AG09319 (cell line): ENCODE results near the gene MKRN2OS.

Experiments used
- DNase-seq: peaks from one replicate; pipeline ENCODE4 v3.0.0-alpha.2; 2010; ENCODE audit warnings: low read depth; ENCODE audit errors: extremely low read depth
- CTCF ChIP-seq: IDR thresholded peaks from 2 replicates; pipeline ENCODE4 v1.5.1; 2011; ENCODE audit warnings: low read depth, mild to moderate bottlenecking, inconsistent platforms, low read length, moderate library complexity

Gene MKRN2OS

GRCh38 chr3:12541625-12542024 is 3.7 kb downstream of the MKRN2OS start:
- DNase-seq, result no peak
- peak; percentile 3; the same call in 1 of the 2 replicates for TF ChIP-seq CTCF

GRCh38 chr3:12536423-12536822 is 8.9 kb downstream of the MKRN2OS start:
- DNase-seq, result no peak
- peak; percentile 25 for TF ChIP-seq CTCF

- no peak for TF ChIP-seq CTCF
- no peak for DNase-seq
These were observed 13.1 kb downstream of the MKRN2OS start for GRCh38 chr3:12532182-12532581.

GRCh38 chr3:12527757-12528143 is 17.5 kb downstream of the MKRN2OS start:
- TF ChIP-seq CTCF, result no peak
- DNase-seq, result no peak

GRCh38 chr3:12522721-12523120 is 22.6 kb downstream of the MKRN2OS start:
- DNase-seq, result no peak
- no peak for TF ChIP-seq CTCF

GRCh38 chr3:12521010-12521409 is 24.3 kb downstream of the MKRN2OS start:
- DNase-seq, result no peak
- TF ChIP-seq CTCF, result no peak

GRCh38 chr3:12518261-12519028 is 26.9 kb downstream of the MKRN2OS start:
- no peak for DNase-seq
- no peak for TF ChIP-seq CTCF
